GM18870 (cell line): ENCODE measurements around the gene NEUROD6.

ENCODE experiments used
- ATAC-seq: cut with Tn5 transposase; IDR thresholded peaks from one replicate; pipeline ENCODE4 v1.9.1; 2021; ENCODE audit warnings: moderate library complexity; ENCODE audit not compliant: unreplicated experiment

NEUROD6 gene

DNA sequence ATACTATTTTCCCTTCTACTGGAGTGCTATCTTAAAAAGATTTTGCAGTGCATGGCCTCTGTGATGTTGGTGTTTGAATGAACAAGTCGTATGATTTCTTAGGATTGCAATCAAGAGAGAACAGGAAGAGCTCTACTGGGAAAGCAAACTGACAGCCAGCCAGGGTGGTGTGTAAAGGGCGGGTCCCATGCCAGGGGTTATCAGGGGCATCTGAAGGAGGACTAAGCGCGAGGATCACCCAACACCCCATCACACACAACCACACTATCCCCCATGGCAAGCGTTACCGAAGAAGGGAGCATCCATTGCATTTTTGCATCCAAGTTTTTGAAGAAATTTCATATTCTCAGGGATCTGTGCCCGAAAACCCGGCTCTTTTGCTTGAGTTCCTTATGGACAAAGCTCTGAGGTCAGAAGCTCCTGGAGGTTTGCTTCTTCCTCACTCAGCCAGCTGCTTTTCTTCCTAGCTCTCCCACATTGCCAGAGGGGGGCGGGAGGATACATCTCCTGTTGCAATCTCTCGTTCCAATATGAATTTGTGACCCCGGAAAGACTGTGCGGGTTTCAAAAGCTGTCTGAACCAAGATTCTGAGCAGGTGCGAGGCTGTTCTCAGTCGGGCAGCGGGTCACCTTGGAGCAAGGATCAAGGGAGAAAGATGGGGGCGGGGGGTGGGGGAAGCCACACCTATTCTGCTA is 5.2 kb downstream of the NEUROD6 start:
- no peak for ATAC-seq

DNA sequence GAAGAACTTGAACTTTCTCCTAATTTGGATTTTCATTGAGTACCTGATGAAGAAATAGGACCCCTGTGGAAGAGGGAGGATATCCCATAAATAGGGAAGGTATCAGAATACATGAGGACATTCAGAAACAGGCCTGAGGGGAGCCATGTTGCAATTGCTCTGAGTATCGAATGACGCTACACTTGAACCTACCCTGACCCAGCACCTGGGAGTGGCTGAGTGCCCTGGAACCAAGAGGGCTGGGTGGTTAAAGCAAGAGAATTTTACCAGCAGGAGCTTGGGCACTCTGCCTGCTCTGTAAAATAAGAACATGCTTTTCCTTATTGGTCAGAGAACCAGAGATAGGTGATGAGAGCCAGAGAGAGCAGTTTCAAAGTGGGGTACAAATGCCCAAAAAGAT is 7.2 kb downstream of the NEUROD6 start:
- no peak for ATAC-seq

GRCh38 chr7:31327071-31327470 is 13.5 kb downstream of the NEUROD6 start:
- ATAC-seq: no peak

GRCh38 chr7:31326416-31326815 is 14.1 kb downstream of the NEUROD6 start:
- ATAC-seq: no peak

GRCh38 chr7:31323101-31323500 is 17.4 kb downstream of the NEUROD6 start:
- ATAC-seq: no peak

DNA sequence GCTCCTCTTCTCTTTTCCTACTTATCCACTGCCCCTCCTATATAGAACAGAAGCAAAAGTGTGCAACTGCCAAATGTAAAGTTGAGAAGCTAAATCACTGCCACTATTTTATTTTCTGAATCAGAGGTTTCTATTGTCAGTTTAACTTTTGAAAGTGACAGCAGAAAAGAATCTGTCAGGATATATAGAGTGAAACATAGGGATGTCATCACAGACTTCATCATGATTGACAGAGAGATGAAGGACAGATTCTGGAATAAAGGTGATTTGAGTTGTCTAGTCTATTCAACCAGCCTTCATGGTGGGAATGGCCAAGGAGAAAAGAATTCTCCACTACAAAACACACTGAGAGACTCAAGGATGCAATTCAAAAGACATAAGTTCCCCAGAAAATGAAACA is 19.9 kb downstream of the NEUROD6 start:
- ATAC-seq: no peak

DNA sequence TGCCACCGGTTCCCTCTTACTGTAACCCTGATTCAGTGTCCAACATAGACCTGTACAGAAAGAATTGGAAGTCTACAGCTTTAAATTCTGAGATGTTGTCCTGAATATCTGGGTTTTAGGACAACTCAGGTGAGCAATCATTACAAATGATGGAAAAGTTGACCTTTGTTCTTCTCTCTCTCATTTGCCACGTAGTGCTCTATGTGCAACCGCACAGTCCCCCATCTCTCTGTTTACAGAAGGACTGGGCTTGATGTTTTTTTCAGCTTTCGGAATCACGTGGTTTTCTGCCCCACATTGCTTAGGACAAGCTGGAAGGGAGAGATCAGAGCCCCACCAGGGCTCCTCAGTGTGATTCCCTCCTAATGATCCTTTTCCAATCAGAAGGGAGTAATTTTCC is 22.2 kb downstream of the NEUROD6 start:
- no peak for ATAC-seq

GRCh38 chr7:31316876-31317275 is 23.6 kb downstream of the NEUROD6 start:
- ATAC-seq: no peak

- no peak for ATAC-seq
Observed at GRCh38 chr7:31315758-31316157, 24.8 kb downstream of the NEUROD6 start.

DNA sequence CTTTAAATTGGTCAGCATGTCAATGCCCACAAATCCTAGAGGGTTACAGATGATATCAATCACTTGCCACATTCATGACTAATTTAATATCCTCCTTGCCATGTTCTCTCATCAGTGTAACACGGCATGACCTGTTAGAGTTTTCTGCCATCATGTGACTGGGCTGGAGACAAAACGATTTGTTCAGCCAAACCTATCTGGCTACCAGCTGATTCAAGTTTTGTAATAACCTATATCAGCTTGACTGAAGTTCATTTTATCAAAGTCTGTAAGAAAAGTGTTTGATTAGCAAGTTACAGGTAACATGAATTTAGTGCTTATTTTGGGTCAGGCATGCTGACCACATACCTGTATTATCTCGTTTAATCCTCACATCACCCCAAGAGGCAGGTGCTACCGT is 25.7 kb downstream of the NEUROD6 start:
- ATAC-seq: no peak

DNA sequence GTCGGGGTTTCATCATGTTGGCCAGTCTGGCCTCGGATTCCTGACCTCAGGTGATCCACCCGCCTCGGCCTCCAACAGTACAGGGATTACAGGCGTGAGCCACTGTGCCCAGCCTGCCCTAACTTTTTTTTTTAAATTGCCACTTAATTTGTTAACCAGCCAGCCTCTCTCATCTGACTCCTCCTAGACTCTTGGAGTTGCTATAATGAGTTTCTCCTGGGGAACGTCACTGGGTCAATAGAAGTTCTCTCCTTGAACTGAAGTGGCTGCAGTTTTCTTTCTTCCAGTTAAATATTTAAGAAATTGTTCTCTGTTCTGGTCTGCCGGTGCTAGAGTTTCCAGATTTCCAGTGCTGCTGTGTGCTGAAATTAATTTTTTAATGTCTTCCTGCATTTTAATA is 27.6 kb downstream of the NEUROD6 start:
- no peak for ATAC-seq

DNA sequence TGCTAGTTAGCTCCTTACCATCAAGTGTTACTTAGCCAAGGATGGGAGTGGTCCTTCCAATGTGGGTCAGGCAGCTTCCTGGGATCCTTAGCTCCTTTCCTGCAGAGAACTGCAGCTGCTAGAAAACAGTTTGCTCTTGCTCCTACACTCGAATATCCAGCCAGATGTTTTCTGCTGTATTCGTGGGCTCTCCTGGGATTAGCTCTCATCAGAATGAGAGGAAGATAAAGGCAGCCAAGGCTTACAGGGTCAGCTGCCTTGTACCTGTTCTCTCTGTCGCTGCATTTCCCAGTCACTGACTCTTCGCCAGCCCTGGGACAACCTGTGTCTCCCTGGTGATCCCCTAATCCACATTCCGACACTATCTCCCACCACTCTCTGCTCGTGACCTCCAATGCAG is 29.0 kb downstream of the NEUROD6 start:
- ATAC-seq: no peak

DNA sequence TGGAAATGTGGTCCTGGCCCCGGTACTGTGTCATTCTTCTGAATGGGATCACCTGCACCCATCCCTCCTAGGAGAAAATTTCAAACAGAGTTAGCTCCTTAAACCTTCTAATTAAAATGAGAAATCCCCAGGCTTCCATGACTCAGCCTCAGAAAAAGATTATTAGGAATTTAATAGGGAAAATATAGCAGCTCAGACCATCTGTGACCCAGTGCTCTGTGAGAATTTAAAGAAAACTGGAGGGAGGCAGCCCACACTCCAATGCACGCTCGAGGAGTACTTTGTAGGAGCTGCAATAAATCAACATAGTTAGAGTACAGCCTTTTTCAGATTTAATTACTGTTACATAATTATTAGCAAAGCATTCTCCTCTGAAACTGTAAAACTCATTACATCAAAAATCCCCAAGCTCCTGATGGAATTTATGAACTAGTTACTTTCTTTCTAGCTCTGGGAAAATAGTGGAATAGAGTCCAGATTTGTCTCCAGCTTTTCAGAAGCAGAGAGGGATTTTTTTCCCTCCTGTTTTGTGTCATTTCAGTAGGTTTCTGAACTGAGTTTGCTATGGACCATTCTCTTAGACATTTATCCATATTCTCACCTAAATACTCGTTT is 30.1 kb downstream of the NEUROD6 start:
- ATAC-seq: no peak

DNA sequence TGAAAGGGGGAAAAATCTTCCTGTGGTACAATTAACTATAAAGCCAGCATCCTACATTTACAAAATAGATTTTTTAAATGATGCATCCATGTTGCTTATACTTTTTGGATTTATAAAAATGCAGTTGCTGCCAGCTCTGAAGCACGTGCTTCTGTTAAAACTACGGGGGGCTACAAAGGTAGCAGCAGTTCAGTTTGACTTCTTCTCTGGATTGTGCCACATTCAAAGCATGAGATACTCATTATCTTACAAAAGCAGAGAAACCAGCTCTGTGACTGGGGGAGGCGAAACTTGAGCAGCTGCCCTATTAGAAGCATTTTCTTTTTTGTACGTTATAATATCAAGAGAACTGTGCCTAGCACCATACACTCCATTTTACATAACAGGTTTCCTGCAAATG is 31.1 kb downstream of the NEUROD6 start:
- no peak for ATAC-seq

DNA sequence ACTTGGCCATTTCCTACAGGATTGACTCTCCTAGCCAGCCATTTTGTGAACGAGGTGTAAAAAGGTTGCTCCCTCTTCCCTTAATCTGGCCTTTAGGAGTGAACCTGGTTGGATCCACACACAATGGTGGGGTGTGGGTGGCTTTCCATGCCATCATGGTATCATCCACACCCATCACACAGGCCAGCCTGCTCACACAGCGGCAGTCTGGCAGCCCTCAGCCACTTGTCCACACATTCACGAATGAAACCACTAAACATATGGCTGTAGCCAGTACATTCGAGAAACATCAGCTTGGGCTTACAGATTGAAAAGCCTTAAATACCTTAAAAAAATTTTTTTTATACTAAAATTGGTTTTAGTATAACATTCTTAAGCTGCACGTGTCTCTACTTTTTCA is 31.9 kb downstream of the NEUROD6 start:
- ATAC-seq: no peak

GRCh38 chr7:31307972-31308371 is 32.6 kb downstream of the NEUROD6 start:
- ATAC-seq: no peak

- ATAC-seq: no peak
Observed at GRCh38 chr7:31305260-31305659, 35.3 kb downstream of the NEUROD6 start.

- no peak for ATAC-seq
Observed at GRCh38 chr7:31304446-31304845, 36.1 kb downstream of the NEUROD6 start.

DNA sequence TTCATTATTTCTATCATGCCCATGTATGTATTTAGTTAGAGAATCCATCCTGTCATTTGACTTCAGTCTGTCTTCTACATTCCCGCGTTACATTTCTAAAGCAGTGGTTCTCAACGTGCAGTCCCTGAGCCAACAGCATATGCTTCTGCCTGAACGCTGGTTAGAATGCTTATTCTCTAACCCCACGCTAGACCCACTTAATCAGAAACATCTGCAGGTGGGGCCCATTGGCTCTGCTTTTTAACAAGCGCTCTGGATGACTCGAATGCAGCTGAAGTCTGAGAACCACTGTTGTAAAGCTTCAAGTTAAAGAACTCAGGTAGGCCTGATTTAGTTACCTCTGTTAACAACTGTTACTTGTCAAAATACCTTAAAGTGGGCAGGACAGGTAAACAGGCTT is 38.2 kb downstream of the NEUROD6 start:
- ATAC-seq: no peak

GRCh38 chr7:31299336-31299735 is 41.2 kb downstream of the NEUROD6 start:
- ATAC-seq: no peak

DNA sequence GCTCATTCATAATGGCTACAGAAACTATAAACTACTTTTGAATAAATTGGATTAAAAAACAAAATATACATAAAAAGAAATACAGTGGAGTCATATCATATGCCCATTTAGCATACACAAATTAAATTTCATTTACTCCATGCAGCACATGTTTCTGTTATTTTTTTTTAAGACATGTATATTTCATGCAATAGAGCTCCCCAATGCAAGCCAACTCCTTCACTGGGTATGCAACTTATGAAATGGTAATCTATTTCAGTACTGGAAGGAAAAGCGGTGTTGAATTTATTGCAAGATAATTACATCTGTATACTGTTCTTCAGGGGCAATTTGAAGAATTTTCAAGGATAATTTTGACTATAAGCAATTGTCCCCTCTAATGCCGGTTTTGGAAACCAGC is 49.9 kb downstream of the NEUROD6 start:
- ATAC-seq: no peak
